ENCODE measurements around the gene TWSG1.

TWSG1 gene

GRCh38 chr18:9403795-9404564 is 69.4 kb downstream of the TWSG1 start:
- H3K27me3 ChIP-seq (ENCODE audit: control insufficient read depth, insufficient read depth, low read length): no peaks in the 10 kb centered on the region
- TF ChIP-seq CTCF (IDR thresholded peaks at IDR 0.05): no peak
- H3K27ac ChIP-seq: no peak overlapping the region
- no peaks in the 10 kb centered on the region for H3K4me1 ChIP-seq
- H3K4me3 ChIP-seq (ENCODE audit: low read depth, low read length): no peak overlapping the region
- H3K79me2 ChIP-seq: no peaks in the 10 kb centered on the region
- H3K36me3 ChIP-seq (ENCODE audit: control insufficient read depth, insufficient read depth, low read length): no peaks in the 10 kb centered on the region
- H2AFZ ChIP-seq: no peak overlapping the region
- no peaks in the 10 kb centered on the region for H3K9me3 ChIP-seq (ENCODE audit: control insufficient read depth, low read length)
- H3K4me2 ChIP-seq (ENCODE audit: low read length): no peak overlapping the region
- H3K9ac ChIP-seq: no peak overlapping the region

- no peaks in the 10 kb centered on the region for H3K4me1 ChIP-seq
- H2AFZ ChIP-seq: no peak overlapping the region
- H3K9me3 ChIP-seq (ENCODE audit: control insufficient read depth, low read length): no peaks in the 10 kb centered on the region
- no peak for TF ChIP-seq CTCF (IDR thresholded peaks at IDR 0.05)
- H3K27me3 ChIP-seq (ENCODE audit: control insufficient read depth, insufficient read depth, low read length): no peaks in the 10 kb centered on the region
- H3K4me2 ChIP-seq (ENCODE audit: low read length): no peak overlapping the region
- H3K27ac ChIP-seq: no peak overlapping the region
- no peak overlapping the region for H3K4me3 ChIP-seq (ENCODE audit: low read depth, low read length)
- no peaks in the 10 kb centered on the region for H3K79me2 ChIP-seq
- no peak overlapping the region for H3K9ac ChIP-seq
- H3K36me3 ChIP-seq (ENCODE audit: control insufficient read depth, insufficient read depth, low read length): no peaks in the 10 kb centered on the region
These were observed 70.0 kb downstream of the TWSG1 start for GRCh38 chr18:9404565-9405060.

GRCh38 chr18:9405130-9405529 is 70.6 kb downstream of the TWSG1 start:
- no peak overlapping the region for H3K4me2 ChIP-seq (ENCODE audit: low read length)
- no peaks in the 10 kb centered on the region for H3K79me2 ChIP-seq
- H2AFZ ChIP-seq: no peak overlapping the region
- H3K27ac ChIP-seq: no peak overlapping the region
- H3K4me1 ChIP-seq: no peaks in the 10 kb centered on the region
- H3K9ac ChIP-seq: no peak overlapping the region
- TF ChIP-seq CTCF (IDR thresholded peaks at IDR 0.05): no peak
- H3K4me3 ChIP-seq (ENCODE audit: low read depth, low read length): no peak overlapping the region
- no peaks in the 10 kb centered on the region for H3K9me3 ChIP-seq (ENCODE audit: control insufficient read depth, low read length)
- H3K27me3 ChIP-seq (ENCODE audit: control insufficient read depth, insufficient read depth, low read length): no peaks in the 10 kb centered on the region
- H3K36me3 ChIP-seq (ENCODE audit: control insufficient read depth, insufficient read depth, low read length): no peaks in the 10 kb centered on the region

GRCh38 chr18:9405977-9406376 is 71.4 kb downstream of the TWSG1 start:
- Histone ChIP-seq H3K9me3 (ENCODE audit: control insufficient read depth, low read length) (no peaks in the 10 kb centered on the region), H3K79me2 (no peaks in the 10 kb centered on the region), H3K36me3 (ENCODE audit: control insufficient read depth, insufficient read depth, low read length) (no peaks in the 10 kb centered on the region), H3K9ac (no peak overlapping the region), H3K27ac (no peak overlapping the region), H2AFZ (no peak overlapping the region), H3K27me3 (ENCODE audit: control insufficient read depth, insufficient read depth, low read length) (no peaks in the 10 kb centered on the region), H3K4me3 (ENCODE audit: low read depth, low read length) (no peak overlapping the region), H3K4me2 (ENCODE audit: low read length) (no peak overlapping the region), H3K4me1 (no peaks in the 10 kb centered on the region)
- TF ChIP-seq CTCF (IDR thresholded peaks at IDR 0.05): no peak

GRCh38 chr18:9410515-9410914 is 75.9 kb downstream of the TWSG1 start:
- Histone ChIP-seq H2AFZ (no peak overlapping the region), H3K4me1 (no peaks in the 10 kb centered on the region), H3K9me3 (ENCODE audit: control insufficient read depth, low read length) (no peaks in the 10 kb centered on the region), H3K36me3 (ENCODE audit: control insufficient read depth, insufficient read depth, low read length) (no peaks in the 10 kb centered on the region), H3K79me2 (no peaks in the 10 kb centered on the region), H3K27ac (no peak overlapping the region), H3K9ac (no peak overlapping the region), H3K4me2 (ENCODE audit: low read length) (no peak overlapping the region), H3K4me3 (ENCODE audit: low read depth, low read length) (no peak overlapping the region), H3K27me3 (ENCODE audit: control insufficient read depth, insufficient read depth, low read length) (no peaks in the 10 kb centered on the region)
- TF ChIP-seq CTCF (IDR thresholded peaks at IDR 0.05): no peak
